Right ventricle myocardium inferior (tissue), 1 donor: ENCODE results near the gene ERAP2. TPM values are rescaled to one million over a fixed set of nuclear protein-coding genes. Genes with fewer than 3 reads are reported as not detected.

Experiments
- ATAC-seq: fragments of 200-7000 bp; cut with Tn5 transposase; one replicate; pipeline ENCODE4 v1.9.1; 2020; ENCODE audit warnings: mild to moderate bottlenecking, moderate library complexity
- DNase-seq: peaks from one replicate; pipeline ENCODE4 v3.0.0; 2021; ENCODE audit errors: missing footprints
- intact Hi-C: fragments of 100-400 bp; cut with DNase I; formaldehyde crosslinking; loops from one replicate; pipeline ENCODE4 v1.11.0; 2022
- total RNA-seq: library from RNA; stranded (reverse); fragmentation: NEBNext Ultra II Directional; extraction: Animal tissue kit (Norgen Biotek cat#: 25700); gene quantifications from one replicate; pipeline ENCODE4 v1.2.1, GENCODE V29; 2021
- donor health status: DM: no; HTN: yes; CAD: no; lungs with severe emphysema.

ERAP2 gene
- total RNA-seq, 1 donor from 2014 or later, result 6.4 TPM

DNA sequence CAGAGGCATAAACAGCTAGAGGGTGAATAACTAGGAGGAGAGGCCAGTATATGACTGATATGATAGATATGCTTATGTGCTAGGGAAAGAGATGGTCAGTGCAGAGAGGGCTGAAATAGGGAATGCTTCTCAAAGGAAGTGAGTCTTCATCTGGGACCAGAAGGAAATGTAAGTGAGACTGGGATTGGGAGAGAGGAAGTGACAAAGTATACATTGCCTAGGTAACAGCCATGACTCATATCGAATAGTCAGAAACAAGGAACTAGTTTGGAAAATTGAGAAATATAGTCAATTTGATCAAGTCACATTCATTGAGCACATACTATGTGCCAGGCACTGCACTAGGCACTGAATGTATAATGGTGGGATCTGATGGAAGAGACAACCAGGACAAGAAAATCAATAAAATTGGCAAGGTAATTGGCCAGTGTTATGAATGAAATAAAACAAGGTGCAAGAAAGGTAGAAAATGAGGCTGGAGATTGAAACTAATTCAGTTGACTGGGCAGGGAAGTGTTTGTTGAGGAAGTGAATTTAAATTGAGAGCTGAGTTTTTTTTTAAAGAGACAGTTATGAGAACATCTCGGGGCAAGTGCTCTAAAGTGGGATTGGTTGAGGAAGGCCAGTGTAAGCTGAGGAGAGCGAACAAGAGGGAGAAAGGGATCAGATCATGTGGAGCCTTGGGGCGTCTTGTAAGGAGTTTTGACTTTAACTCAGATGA is 4.3 kb downstream of the ERAP2 start:
- ATAC-seq, result no peak
- intact Hi-C loops, result no loop called here
- DNase-seq, result no peak

DNA sequence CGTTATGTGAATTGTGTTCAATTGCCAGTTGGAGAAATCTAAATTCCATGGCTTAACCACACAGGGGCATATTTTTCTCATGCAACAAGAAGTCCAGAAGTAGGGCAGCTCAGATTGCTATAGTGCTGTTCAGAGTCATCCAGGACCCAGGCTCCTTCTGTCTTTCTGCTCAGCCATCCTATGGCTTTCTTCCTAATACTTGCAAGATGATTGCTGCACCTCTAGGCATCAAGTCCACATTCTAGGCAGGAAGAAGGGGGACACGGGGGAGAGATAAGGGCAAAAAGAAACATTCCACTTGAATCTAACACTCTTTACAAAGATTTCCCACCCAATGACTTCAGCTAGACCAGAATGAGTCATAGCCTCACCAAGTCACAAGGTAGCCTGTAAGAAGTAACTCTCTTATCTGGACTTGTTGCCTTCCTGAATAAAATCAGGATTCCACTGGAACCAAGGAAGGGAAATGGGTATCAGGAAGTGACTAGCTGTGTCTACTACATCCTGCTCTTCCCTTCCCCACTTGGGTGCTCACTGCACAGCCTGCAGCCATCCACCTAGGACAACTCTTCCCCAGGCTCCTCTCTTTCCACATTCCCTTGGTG is 5.3 kb downstream of the ERAP2 start:
- intact Hi-C loops, result no loop called here
- DNase-seq, result no peak
- peak; percentile 13 for ATAC-seq

DNA sequence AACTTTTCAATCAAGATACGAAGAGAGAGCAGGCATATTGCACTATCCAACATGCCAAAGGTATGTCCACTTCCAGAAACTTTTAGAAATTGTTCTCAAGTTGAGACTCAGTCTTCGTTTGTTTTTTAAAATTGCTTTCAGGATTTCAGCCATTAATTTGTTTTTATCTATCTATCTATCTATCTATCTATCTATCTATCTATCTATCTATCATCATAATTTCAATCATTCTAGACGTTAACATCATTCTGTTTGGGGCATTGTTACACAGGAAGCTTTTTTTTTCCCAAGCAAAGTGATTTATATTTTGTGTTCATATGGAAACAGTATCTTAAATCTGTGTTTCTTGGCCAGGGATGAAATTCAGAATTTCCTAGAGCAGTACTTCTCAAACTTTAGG is 7.6 kb downstream of the ERAP2 start:
- DNase-seq, result no peak
- no peak for ATAC-seq
- intact Hi-C loops, result no loop called here

DNA sequence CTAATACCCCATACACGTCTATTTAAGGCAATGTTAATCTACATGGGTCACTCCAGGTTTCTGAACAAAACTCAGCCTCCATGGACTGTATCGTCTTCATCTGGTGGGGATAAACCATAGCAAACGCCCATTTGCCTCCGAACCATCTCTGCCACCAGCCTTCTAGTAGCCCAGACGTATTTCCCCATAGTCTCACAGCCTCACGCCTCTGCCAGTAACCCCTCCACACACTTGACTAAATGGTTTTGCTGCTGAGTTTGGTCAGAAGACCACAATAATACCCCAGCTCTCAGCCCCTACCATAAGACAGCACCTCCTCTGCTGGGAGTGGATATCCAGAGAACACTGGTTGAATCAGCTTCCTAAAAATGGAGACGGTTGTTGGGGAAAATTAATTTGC is 8.7 kb downstream of the ERAP2 start:
- ATAC-seq (no peak), DNase-seq (no peak)
- intact Hi-C loops, result no loop called here

DNA sequence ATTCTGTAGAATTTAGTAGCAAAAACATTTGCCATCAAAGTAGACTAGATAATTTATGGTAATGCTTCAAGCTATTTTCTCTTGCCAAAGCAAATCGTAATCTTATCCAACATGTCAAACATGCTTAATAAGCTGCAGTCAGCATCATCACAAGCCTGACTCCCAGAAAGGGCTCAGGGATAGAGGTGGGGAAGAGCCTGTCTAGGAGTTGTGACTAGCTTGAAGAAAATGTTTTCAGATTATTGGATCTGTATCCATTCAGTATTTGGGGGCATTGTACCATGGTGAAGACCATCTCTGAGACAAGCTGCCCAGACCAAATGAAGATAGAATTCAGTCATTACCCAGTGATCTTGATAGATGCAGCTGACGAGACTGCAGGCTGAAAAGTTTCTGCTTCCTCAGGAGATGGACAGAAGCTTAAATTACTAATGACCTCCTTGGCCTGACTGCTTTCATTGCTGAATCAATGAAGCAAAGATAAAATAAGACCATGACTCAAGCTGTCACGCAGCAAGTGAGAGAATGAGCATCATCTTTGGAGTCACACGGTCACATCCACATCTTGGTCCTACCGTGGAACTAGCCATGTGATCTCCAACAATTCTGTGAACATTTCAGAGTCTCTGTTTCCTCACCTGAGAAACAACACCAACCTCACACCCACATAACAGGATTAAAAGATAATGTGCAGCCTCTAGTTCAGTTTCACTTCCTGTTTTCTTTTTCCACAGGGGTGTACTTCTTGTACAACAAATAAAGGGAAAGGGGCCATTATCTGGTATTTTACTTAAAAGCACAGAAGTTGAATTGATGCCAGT is 9.4 kb downstream of the ERAP2 start:
- DNase-seq (no peak), ATAC-seq (no peak)
- intact Hi-C loops, result no loop called here

DNA sequence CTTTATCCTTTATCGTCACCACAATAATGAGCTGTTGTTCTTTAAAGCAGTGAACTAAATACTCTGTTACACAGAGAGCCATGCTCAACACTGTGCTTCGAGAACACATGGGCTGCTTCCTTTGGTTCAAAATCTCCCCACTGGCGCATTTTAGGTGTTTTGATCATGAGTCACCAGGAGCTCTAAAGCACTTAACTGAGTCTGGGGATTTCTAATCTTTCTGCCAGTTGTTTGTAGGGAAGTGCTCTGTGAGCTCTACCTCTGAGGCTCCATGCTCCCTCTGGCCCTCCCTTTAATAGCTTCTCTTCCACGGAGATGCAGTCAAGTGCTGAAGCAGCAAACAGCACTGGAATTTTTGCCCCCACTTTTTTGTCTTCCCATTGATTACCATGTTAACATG is 17.0 kb downstream of the ERAP2 start:
- ATAC-seq, result no peak
- no peak for DNase-seq
- intact Hi-C loops, result no loop called here

DNA sequence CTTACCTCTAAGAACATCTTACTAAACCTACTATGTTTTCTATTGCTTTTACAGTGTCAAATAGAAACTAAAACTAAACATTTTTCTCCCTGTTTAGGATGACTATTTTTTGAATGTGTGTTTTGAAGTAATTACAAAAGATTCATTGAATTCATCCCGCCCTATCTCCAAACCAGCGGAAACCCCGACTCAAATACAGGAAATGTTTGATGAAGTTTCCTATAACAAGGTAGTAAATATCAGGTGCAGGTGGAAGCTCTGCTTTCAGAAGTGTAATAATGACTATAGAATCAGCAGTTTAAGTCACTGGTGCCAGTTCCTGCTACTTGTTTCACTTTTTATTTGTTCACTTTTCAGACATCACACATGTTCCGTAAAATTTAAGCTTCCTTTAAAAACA is 20.0 kb downstream of the ERAP2 start:
- intact Hi-C loops, result no loop called here
- no peak for DNase-seq
- no peak for ATAC-seq

DNA sequence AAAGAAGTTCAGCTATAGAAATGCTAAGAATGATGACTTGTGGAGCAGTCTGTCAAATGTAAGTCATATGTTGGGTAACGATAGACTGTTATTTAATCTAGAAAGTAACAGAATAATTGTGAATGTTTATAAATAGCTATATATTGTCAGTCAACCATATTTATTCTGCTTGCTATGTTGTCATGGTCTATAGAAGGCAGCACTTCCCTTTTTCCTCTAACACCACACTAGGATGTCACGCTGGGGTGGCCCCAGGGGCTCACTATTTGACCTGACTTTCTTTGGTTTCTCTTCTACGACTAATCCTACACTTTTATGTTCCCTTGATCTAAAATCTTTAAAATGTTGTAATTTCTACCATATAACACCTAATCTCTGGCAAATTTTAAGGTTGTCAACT is 20.5 kb downstream of the ERAP2 start:
- ATAC-seq, result no peak
- DNase-seq, result no peak
- intact Hi-C loops, result no loop called here

DNA sequence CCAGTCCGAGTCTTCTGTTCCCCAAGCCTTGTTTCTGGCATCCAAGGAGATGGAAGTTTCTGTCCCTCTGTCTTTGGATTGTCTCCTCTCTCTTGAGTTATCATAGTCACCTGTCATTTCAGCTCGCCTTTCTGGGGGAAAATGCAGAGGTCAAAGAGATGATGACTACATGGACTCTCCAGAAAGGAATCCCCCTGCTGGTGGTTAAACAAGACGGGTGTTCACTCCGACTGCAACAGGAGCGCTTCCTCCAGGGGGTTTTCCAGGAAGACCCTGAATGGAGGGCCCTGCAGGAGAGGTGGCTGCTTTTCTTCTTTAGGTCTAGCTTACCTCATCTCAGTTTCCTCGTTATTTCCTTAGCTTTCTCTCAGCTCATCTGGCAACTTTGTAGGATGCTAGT is 25.1 kb downstream of the ERAP2 start:
- DNase-seq, result no peak
- intact Hi-C loops, result no loop called here
- no peak for ATAC-seq

DNA sequence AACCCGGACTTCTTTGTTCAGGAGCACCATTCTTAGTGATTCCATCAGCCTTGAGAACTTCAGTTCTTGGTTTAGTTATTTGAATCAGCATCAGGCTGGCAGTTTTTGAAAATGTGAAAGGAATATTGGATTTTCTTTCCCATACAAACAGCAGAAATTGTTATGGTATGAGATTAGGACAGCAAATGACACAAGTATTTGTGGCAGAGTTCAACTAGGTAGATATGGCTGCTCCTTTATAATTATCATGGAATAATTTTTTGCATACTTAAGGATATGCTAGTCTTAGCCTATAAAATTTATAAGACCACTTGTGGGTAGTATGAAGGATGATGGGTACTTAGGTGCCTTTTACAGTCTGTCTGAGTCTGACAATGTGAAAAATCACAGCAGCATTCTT is 25.5 kb downstream of the ERAP2 start:
- no peak for DNase-seq
- ATAC-seq, result no peak
- intact Hi-C loops, result no loop called here

DNA sequence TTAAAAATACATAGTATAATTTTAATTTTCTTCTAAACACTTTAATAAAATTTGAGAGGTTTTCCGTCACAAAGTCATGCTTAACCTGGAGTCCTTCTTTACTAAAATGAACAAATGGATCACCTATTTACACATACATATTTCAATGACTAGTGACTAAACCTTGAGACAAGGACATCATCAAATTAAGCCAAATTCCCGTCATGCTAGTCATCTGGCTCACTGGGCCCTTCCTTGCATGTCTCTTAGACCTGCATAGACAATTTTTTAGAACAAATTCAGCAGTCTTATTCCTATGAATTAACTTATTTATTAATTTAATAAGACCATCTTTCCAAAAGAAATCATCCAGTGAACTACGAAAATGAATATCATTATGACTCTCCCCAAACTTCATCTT is 26.6 kb downstream of the ERAP2 start:
- ATAC-seq (no peak), DNase-seq (no peak)
- intact Hi-C loops, result no loop called here

DNA sequence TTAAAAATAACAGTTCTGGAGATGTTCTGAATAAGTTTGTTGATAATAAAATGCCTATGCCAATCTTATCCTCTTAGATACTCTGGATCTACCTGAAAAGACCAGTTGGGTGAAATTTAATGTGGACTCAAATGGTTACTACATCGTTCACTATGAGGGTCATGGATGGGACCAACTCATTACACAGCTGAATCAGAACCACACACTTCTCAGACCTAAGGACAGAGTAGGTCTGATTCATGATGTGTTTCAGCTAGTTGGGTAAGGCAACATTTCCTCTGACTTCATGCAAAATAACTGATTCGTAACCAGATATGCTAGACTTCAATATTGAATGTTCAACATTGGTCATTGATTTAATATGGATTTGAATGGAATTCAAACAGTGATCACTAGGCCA is 27.0 kb downstream of the ERAP2 start:
- DNase-seq (no peak), ATAC-seq (no peak)
- intact Hi-C loops, result no loop called here

DNA sequence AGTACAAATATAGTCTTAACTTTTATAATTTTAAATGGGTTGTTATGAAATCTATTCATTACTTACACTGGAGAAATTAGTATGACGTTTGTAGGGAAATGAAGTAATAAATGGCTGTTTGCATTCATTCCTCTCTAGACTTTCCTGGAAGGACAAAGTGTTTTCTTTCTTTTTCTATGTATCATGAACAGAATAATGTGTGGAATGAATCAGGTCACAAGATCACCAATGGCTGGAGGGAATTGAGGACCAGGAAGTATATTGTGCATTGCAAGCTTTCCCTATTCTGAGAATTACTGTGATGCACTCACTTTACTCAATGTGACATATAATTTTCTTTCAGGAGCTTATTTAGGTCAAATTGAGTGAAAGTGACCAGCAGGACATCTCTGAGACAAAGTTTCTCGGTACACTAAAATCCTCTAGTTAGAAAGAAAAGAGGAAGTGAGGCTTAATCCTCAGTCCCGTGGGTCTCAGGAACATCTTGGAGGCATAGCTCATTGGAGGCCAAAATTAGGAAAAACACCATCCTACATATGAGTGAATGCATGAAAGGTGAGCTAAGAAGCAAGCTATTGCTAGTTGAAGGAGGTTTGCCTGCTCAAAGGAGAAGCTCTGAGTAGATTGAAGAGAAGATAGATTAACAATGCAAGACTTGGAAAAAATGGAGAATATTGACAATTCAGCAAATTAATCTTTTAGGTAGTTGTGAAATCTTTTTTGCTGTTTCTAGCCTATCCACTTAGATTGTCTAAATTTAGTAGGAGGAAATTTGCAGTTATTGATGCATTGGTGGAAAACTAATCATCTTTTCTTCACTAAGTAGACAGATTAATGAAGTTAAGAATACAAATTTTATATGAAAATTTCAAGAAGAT is 28.0 kb downstream of the ERAP2 start:
- DNase-seq (no peak), ATAC-seq (no peak)
- intact Hi-C loops, result no loop called here

DNA sequence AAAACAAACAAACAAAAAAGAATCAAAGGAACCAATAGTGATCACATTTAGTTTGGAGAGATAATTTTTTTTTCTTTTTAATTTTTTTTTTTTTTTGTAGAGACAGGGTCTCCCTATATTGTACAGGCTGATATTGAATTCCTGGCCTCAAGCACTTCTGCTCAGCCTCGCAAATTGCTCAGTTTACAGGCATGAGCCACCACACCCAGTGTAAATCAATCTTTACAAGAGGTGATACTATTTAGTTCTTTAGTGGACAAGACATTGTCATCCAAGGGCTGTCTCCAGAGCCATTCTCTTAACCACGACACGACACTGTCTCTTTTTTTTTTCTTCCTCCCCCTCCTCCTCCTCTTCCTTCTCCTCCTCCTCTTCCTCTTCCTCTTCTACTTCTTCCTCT is 29.6 kb downstream of the ERAP2 start:
- ATAC-seq, result no peak
- DNase-seq, result no peak
- intact Hi-C loops, result no loop called here

DNA sequence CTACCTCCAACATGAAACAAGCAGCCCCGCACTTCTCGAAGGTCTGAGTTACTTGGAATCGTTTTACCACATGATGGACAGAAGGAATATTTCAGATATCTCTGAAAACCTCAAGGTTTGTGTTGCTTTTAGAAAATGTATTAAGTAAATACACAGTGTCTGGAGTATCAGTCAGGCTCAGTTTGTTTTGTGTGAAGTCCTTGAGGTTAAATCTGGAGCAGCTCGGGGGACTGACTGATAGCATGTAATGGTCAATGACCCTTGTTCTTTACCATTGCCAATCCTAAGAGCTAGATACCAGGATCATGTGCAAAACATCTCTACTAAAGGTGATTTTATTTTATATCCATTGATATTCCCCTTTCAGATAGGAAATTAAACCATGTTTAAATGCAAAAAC is 32.7 kb downstream of the ERAP2 start:
- ATAC-seq (no peak), DNase-seq (no peak)
- intact Hi-C loops, result no loop called here

DNA sequence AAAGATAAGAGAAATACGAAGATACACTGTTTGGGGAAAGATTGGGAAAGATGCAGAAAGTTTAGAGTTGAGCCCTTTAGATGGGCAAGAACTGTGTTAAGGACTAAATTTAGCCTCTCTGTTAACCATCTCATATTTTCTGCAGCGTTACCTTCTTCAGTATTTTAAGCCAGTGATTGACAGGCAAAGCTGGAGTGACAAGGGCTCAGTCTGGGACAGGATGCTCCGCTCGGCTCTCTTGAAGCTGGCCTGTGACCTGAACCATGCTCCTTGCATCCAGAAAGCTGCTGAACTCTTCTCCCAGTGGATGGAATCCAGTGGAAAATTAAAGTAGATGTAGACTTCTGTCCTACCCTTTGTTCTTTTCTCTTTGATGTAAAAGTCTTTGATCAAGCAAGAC is 33.1 kb downstream of the ERAP2 start:
- no peak for ATAC-seq
- intact Hi-C loops, result no loop called here
- no peak for DNase-seq

DNA sequence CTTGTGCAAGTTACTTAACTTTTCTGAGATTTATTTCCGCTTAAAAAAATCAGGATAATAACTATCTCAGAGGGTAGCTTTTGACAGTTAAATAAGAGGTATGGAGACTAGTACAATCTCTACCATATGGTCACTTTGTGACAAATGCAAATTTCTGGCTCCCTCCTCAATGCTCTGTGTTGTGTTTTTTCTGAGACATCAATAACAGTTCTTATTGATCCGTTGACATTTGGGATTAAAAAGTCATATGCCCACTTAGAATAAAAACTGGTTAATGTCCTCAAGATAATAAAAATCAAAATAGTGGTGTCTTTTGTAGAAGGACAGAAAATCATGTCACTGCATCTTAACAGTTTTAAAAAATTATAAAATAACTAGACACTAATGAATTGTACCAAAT is 34.8 kb downstream of the ERAP2 start:
- ATAC-seq, result no peak
- intact Hi-C loops, result no loop called here
- no peak for DNase-seq

DNA sequence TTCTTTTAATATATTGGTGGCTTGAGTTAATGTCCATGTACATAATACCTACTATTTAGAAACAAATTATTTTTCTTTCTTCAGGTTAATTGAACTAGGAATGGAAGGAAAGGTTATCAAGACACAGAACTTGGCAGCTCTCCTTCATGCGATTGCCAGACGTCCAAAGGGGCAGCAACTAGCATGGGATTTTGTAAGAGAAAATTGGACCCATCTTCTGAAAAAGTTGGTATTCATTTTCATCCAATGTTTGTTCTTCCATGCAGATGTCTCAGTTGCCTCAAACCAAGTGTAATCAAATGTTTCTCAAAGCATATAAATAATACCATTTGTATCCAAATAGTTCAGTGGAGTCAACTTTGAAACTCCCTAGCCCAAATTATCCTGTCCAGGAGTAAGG is 36.9 kb downstream of the ERAP2 start:
- ATAC-seq, result no peak
- DNase-seq, result no peak
- intact Hi-C loops, result no loop called here

DNA sequence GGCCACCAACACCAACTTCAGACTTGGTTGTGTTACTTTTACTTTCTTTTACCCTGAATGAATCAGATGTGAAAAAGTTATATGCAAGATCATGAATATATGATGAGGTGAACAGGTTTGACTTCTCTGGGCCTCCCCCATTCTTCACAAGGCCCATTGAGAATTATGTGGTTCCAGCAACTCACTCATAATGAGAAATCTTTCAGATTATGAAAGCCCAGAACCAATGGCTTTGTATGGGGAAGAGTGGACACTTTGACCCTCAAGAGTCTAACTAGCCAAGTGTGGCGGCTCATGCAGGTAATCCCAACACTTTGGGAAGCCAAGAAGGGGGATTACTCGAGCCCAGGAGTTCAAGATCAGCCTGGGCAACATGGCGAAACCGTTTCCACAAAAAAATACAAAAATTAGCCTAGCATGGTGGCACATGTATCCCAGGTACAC is 43.5 kb downstream of the ERAP2 start:
- no peak for DNase-seq
- intact Hi-C loops, result no loop called here
- ATAC-seq, result no peak
